Panc1 (cell line): Measurements from ENCODE around the gene SLC66A1.
A peak's percentile ranks its signal among the peaks of the same experiment; 100 is the strongest.

Experiments
- POLR2AphosphoS5 ChIP-seq: IDR thresholded peaks from 2 replicates; pipeline ENCODE4 v1.6.1; 2012; ENCODE audit warnings: mild to moderate bottlenecking, low read depth, low read length, moderate library complexity
- TCF7L2 ChIP-seq: IDR thresholded peaks from 2 replicates; pipeline ENCODE4 v1.6.1; 2011; ENCODE audit warnings: mild to moderate bottlenecking, low read depth, low read length, inconsistent platforms
- TF ChIP-seq, protein P1 (sequence below): fragments of 450-650 bp; IDR thresholded peaks from 2 replicates; pipeline ENCODE4 v1.5.1; 2017; ENCODE audit warnings: mild to moderate bottlenecking
- TF ChIP-seq, protein P2 (sequence below), 2 experiments: IDR thresholded peaks; 2 replicates each; pipeline ENCODE4 v1.6.1; 2011 to 2012; ENCODE audit warnings: low read depth in 2 of 2, control low read depth in 1 of 2, low read length in 1 of 2, mild to moderate bottlenecking in 1 of 2, moderate library complexity in 1 of 2; ENCODE audit not compliant: insufficient read depth in 1 of 2

GRCh38 chr1:19341201-19342061, 29.3 kb downstream of the SLC66A1 start:
- TF ChIP-seq, protein P1, sequence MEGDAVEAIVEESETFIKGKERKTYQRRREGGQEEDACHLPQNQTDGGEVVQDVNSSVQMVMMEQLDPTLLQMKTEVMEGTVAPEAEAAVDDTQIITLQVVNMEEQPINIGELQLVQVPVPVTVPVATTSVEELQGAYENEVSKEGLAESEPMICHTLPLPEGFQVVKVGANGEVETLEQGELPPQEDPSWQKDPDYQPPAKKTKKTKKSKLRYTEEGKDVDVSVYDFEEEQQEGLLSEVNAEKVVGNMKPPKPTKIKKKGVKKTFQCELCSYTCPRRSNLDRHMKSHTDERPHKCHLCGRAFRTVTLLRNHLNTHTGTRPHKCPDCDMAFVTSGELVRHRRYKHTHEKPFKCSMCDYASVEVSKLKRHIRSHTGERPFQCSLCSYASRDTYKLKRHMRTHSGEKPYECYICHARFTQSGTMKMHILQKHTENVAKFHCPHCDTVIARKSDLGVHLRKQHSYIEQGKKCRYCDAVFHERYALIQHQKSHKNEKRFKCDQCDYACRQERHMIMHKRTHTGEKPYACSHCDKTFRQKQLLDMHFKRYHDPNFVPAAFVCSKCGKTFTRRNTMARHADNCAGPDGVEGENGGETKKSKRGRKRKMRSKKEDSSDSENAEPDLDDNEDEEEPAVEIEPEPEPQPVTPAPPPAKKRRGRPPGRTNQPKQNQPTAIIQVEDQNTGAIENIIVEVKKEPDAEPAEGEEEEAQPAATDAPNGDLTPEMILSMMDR, result peak; percentile 97
- TF ChIP-seq, protein P2, sequence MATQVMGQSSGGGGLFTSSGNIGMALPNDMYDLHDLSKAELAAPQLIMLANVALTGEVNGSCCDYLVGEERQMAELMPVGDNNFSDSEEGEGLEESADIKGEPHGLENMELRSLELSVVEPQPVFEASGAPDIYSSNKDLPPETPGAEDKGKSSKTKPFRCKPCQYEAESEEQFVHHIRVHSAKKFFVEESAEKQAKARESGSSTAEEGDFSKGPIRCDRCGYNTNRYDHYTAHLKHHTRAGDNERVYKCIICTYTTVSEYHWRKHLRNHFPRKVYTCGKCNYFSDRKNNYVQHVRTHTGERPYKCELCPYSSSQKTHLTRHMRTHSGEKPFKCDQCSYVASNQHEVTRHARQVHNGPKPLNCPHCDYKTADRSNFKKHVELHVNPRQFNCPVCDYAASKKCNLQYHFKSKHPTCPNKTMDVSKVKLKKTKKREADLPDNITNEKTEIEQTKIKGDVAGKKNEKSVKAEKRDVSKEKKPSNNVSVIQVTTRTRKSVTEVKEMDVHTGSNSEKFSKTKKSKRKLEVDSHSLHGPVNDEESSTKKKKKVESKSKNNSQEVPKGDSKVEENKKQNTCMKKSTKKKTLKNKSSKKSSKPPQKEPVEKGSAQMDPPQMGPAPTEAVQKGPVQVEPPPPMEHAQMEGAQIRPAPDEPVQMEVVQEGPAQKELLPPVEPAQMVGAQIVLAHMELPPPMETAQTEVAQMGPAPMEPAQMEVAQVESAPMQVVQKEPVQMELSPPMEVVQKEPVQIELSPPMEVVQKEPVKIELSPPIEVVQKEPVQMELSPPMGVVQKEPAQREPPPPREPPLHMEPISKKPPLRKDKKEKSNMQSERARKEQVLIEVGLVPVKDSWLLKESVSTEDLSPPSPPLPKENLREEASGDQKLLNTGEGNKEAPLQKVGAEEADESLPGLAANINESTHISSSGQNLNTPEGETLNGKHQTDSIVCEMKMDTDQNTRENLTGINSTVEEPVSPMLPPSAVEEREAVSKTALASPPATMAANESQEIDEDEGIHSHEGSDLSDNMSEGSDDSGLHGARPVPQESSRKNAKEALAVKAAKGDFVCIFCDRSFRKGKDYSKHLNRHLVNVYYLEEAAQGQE (IDR thresholded peaks at IDR 0.05; ENCODE audit: insufficient read depth in 1 of 2, low read depth in 2 of 2, low read length in 1 of 2), result no peak
- no peak for TF ChIP-seq TCF7L2
- no peak for TF ChIP-seq POLR2AphosphoS5
